K562 (cell line): Measurements from ENCODE around the gene CTBP2. TPM values are rescaled to one million over a fixed set of nuclear protein-coding genes. Genes with fewer than 3 reads are reported as not detected.
A peak's percentile ranks its signal among the peaks of the same experiment; 100 is the strongest.

Source experiments
- ATAC-seq: fragments of 200-7000 bp; cut with Tn5 transposase; 3 replicates; pipeline ENCODE4 v1.9.1; 2020; ENCODE audit warnings: moderate library complexity
- BruUV-seq: library from RNA; stranded (reverse); fragments of 400-500 nt; replicated peaks from 2 replicates; lab custom pipeline; 2021; lab: Mats Ljungman, UMichigan
- CTCF ChIA-PET: fragments of 300-600 bp; formaldehyde crosslinking; extraction: SDS; loops from one replicate; lab custom pipeline; 2021; ENCODE audit warnings: low intra/inter-chr PET ratio; lab: Yijun Ruan, JAX
- POLR2A ChIA-PET: fragments of 300-600, 350-650 bp; sonication (Branson Sonifier 250); formaldehyde crosslinking; extraction: SDS; loops from one replicate; lab custom pipeline; 2021; ENCODE audit warnings: antibody characterized with exemption, inconsistent platforms; lab: Yijun Ruan, JAX
- DNase-seq, 4 experiments: peaks; one replicate each; pipeline versions ENCODE4 v3.0.0 to v3.0.0-alpha.2; 2011 to 2018; ENCODE audit warnings: low spot score in 3 of 4, mixed read lengths in 3 of 4; ENCODE audit errors: extremely low read depth in 1 of 4
- FAIRE-seq: peaks from 2 replicates; lab custom pipeline; 2011; peaks lifted over from hg19 to GRCh38; lab: Jason Lieb, UNC
- H2AFZ ChIP-seq: 2 replicates; pipeline ENCODE4 v1.6.0; 2011; ENCODE audit warnings: low read depth, low read length, control low read depth, inconsistent platforms
- H3K27ac ChIP-seq: fragments of 200-600 bp; 3 replicates; pipeline ENCODE4 v1.8.0; 2011; ENCODE audit warnings: low read depth, mild to moderate bottlenecking, control low read depth, inconsistent platforms, low read length, moderate library complexity, mixed read lengths; ENCODE audit errors: extremely low read depth
- H3K27me3 ChIP-seq, 2 experiments: fragments of 300-600 bp in 1 of 2; 2 replicates in 1 of 2; 3 replicates in 1 of 2; pipeline versions ENCODE4 v1.6.0 to v1.8.0; 2011; ENCODE audit warnings: inconsistent platforms in 2 of 2, low read length in 2 of 2, mild to moderate bottlenecking in 1 of 2, mixed read lengths in 1 of 2, moderate library complexity in 1 of 2; ENCODE audit not compliant: control insufficient read depth in 2 of 2, insufficient read depth in 2 of 2
- H3K36me3 ChIP-seq: fragments of 300-600 bp; 3 replicates; pipeline ENCODE4 v1.8.0; 2011; ENCODE audit warnings: mild to moderate bottlenecking, low read length, inconsistent platforms; ENCODE audit not compliant: control insufficient read depth, insufficient read depth
- H3K4me1 ChIP-seq, 2 experiments: fragments of 200-600 bp in 1 of 2; replicated peaks in 1 of 2; 2 replicates in 1 of 2; 3 replicates in 1 of 2; pipeline versions ENCODE4 v1.5.1 to v1.8.0; 2011; ENCODE audit warnings: inconsistent platforms in 2 of 2, low read length in 2 of 2, mild to moderate bottlenecking in 1 of 2, mixed read lengths in 1 of 2, moderate library complexity in 1 of 2; ENCODE audit not compliant: control insufficient read depth in 2 of 2, insufficient read depth in 2 of 2
- H3K4me2 ChIP-seq: 2 replicates; pipeline ENCODE4 v1.6.1; 2011; ENCODE audit warnings: low read length, control low read depth, inconsistent platforms, mixed read lengths; ENCODE audit not compliant: insufficient read depth
- H3K4me3 ChIP-seq: fragments of 200-600 bp; sonication (generic), shearing (Covaris generic); 2 replicates; pipeline ENCODE4 v1.5.1; 2016; ENCODE audit warnings: control low read depth, inconsistent platforms
- H3K79me2 ChIP-seq: fragments of 200-600 bp; 3 replicates; pipeline ENCODE4 v1.8.0; 2011; ENCODE audit warnings: low read length, inconsistent platforms; ENCODE audit not compliant: control insufficient read depth, insufficient read depth
- H3K9ac ChIP-seq, 2 experiments: 2 replicates each; pipeline versions ENCODE4 v1.6.0 to v1.6.1; 2011; ENCODE audit warnings: low read depth in 2 of 2, low read length in 2 of 2, control low read depth in 1 of 2, inconsistent platforms in 1 of 2, mild to moderate bottlenecking in 1 of 2, mixed read lengths in 1 of 2; ENCODE audit not compliant: insufficient read depth in 1 of 2
- H3K9me1 ChIP-seq: one replicate; pipeline ENCODE4 v1.6.0; 2011; ENCODE audit warnings: inconsistent platforms, mild to moderate bottlenecking, low read length, moderate library complexity; ENCODE audit not compliant: control insufficient read depth, insufficient read depth
- H3K9me3 ChIP-seq: replicated peaks from 2 replicates; pipeline ENCODE4 v1.5.1; 2011; ENCODE audit warnings: low read depth, low read length, inconsistent platforms; ENCODE audit not compliant: control insufficient read depth, insufficient read depth
- H4K20me1 ChIP-seq: replicated peaks from 2 replicates; pipeline ENCODE4 v1.6.1; 2011; ENCODE audit warnings: low read length, inconsistent platforms, mixed read lengths; ENCODE audit not compliant: control insufficient read depth, insufficient read depth
- CCNT2 ChIP-seq: IDR thresholded peaks from 2 replicates; pipeline ENCODE4 v1.6.1; 2011; ENCODE audit warnings: borderline replicate concordance, low read depth, mild to moderate bottlenecking, moderate library complexity, mixed read lengths, low read length; ENCODE audit not compliant: insufficient read length; ENCODE audit errors: extremely low read depth
- CREB3L1 ChIP-seq: fragments of 450-650 bp; IDR thresholded peaks from 2 replicates; pipeline ENCODE4 v1.6.1; 2014; ENCODE audit warnings: low read depth, mild to moderate bottlenecking, moderate library complexity, borderline replicate concordance
- POLR3G ChIP-seq: IDR thresholded peaks from 2 replicates; pipeline ENCODE4 v1.6.1; 2011; ENCODE audit not compliant: insufficient read length, insufficient replicate concordance; ENCODE audit errors: extremely low read depth
- SRSF9 ChIP-seq: fragments of 200-400 bp; formaldehyde crosslinking; IDR thresholded peaks from 2 replicates; pipeline ENCODE4 v1.6.1; 2017; ENCODE audit warnings: low read depth, low read length, borderline replicate concordance
- ZNF740 ChIP-seq, 3 experiments: fragments of 200-800 bp in 1 of 3; sonication (Bioruptor generic) in 1 of 3; sonication (generic) in 1 of 3; formaldehyde crosslinking in 1 of 3; IDR thresholded peaks; 2 replicates each; pipeline versions ENCODE4 v1.6.1 to v1.8.0; 2016 to 2022; ENCODE audit warnings: mild to moderate bottlenecking in 2 of 3, missing compliant biosample characterization in 2 of 3, missing genetic modification characterization in 2 of 3, missing genetic modification reagents in 1 of 3
- WGBS: fragments of 100-300 bp; shearing (Covaris generic); methylation state at CpG from one replicate; pipeline ENCODE4 v1.1.6; 2016; ENCODE audit warnings: low coverage, mixed read lengths; ENCODE audit not compliant: insufficient coverage; ENCODE audit errors: missing lambda C conversion rate; 5-methylcytosine and 5-hydroxymethylcytosine counted together
- in situ Hi-C: fragments of 300-500 bp; cut with MboI; formaldehyde crosslinking; loops from 4 replicates; pipeline ENCODE4 v1.15.0; 2018; ENCODE audit warnings: inconsistent platforms, mixed read lengths
- intact Hi-C: fragments of 100-400 bp; cut with micrococcal nuclease; formaldehyde crosslinking; loops from 2 replicates; pipeline ENCODE4 v1.14.2; 2022
- polyA plus RNA-seq, 8 experiments: library from polyadenylated mRNA; depleted of rRNA in 4 of 8; stranded (reverse) in 5 of 8; unstranded in 3 of 8; fragments of >200 nt; fragmentation: Nextera tagmentation in 2 of 8; fragmentation: Illumina TruSeq in 1 of 8; extraction: Ambion mirVana in 2 of 8; extraction: Trizol in 1 of 8; gene quantifications; 2 replicates each; pipeline versions ENCODE4 v1.2.1 to v1.2.3, GENCODE V29; 2011 to 2014; ENCODE audit warnings: inconsistent platforms in 1 of 8, missing spikeins in 1 of 8
- total RNA-seq, 7 experiments: library from RNA; depleted of rRNA in 6 of 7; stranded (reverse); fragments of >200 nt in 6 of 7; fragmentation: Illumina TruSeq in 2 of 7; extraction: Trizol in 2 of 7; gene quantifications; 2 replicates each; pipeline versions ENCODE4 v1.2.1 to v1.2.3, GENCODE V29; 2011 to 2021; ENCODE audit warnings: low replicate concordance in 1 of 7

CTBP2 gene
- total and polyA plus RNA-seq, 9 of the 15 experiments (the other 6 are each of a cell fraction or from before 2014, with no cell fraction given), result 1.3 to 8.8 (median 5.1) TPM

GRCh38 chr10:125160856-125161706, 718 bp upstream of the CTBP2 start (continued):
- no peak for TF ChIP-seq POLR3G
- TF ChIP-seq CREB3L1, result no peak

- POLR2A ChIA-PET, result no interaction called here
- in situ Hi-C loops, result loop anchor here (25.0 kb wide), 1 partner anchor 222 kb away; the partner anchor contains the start of gene ZRANB1
- Histone ChIP-seq H4K20me1 (no peaks in the 10 kb centered on the region; the same call in 1 of the 2 replicates), H3K4me2 (peak overlapping the region; percentile 52; the same call in 1 of the 2 replicates), H3K9ac (peak overlapping the region; percentile 60 to 93; a peak in 3 of 4 replicates), H3K4me3 (peak overlapping the region; percentile 68), H3K9me3 (no peaks in the 10 kb centered on the region), H3K36me3 (no peaks in the 10 kb centered on the region; the same call in 2 of the 3 replicates), H3K27me3 (no peaks in the 10 kb centered on the region), H3K4me1 (peaks cover 7 to 25% of the 10 kb centered on the region in 2 experiments; a peak in 4 of 5 replicates), H3K27ac (peak overlapping the region; percentile 85; the same call in 1 of the 3 replicates), H3K9me1 (no peaks in the 10 kb centered on the region), H3K79me2 (peaks cover 53% of the 10 kb centered on the region), H2AFZ (no peak overlapping the region)
- intact Hi-C loops, result loop anchor here (5.0 to 10.0 kb wide), 3 partner anchors 47 to 215 kb away; partner anchors contain the start of gene ZRANB1
- CTCF ChIA-PET, result no interaction called here
- WGBS, result 20% methylated on average over 1 of the region's 66 CpGs
- no TSS peak for BruUV-seq
- ATAC-seq (no peak), FAIRE-seq (no peak), DNase-seq (peak in 2 of 4 experiments; percentile 29 to 33)
- TF ChIP-seq SRSF9 (no peak), CCNT2 (peak; percentile 16), ZNF740 (CRISPR knock-in tag; IDR thresholded peaks at IDR 0.05) (peak; percentile 62; the same call in 1 of the 2 replicates), ZNF740 (tag; IDR thresholded peaks at IDR 0.05) (0 out of 4 replicates have a peak, but pooled peaks of 1 of the 2 experiments have one; percentile 37)
These were observed 854 bp downstream of the CTBP2 start for GRCh38 chr10:125159486-125159931.
